GF-D8 (cell line): Measurements from ENCODE around the gene WWOX.

Source experiments
- DNase-seq: peaks from one replicate; lab custom pipeline; 2025; lab: John Stamatoyannopoulos, UW

The WWOX gene

GRCh38 chr16:78194948-78195347 is 95.5 kb downstream of the WWOX start:
- no peak for DNase-seq

- DNase-seq: no peak
Observed at GRCh38 chr16:78195797-78196196, 96.3 kb downstream of the WWOX start.

GRCh38 chr16:78196502-78196901 is 97.0 kb downstream of the WWOX start:
- DNase-seq: no peak

- DNase-seq: no peak
Observed at GRCh38 chr16:78198288-78198687, 98.8 kb downstream of the WWOX start.

GRCh38 chr16:78199325-78200022 is 100.0 kb downstream of the WWOX start:
- no peak for DNase-seq

GRCh38 chr16:78200023-78200389 is 100.6 kb downstream of the WWOX start:
- no peak for DNase-seq

- no peak for DNase-seq
Observed at GRCh38 chr16:78200623-78201096, 101.2 kb downstream of the WWOX start.

GRCh38 chr16:78205506-78205905 is 106.1 kb downstream of the WWOX start:
- no peak for DNase-seq

GRCh38 chr16:78206623-78207223 is 107.3 kb downstream of the WWOX start:
- DNase-seq: no peak

GRCh38 chr16:78209951-78210661 is 110.7 kb downstream of the WWOX start:
- no peak for DNase-seq

GRCh38 chr16:78211020-78211599 is 111.7 kb downstream of the WWOX start:
- no peak for DNase-seq

GRCh38 chr16:78211946-78212345 is 112.5 kb downstream of the WWOX start:
- DNase-seq: no peak

- no peak for DNase-seq
Observed at GRCh38 chr16:78212674-78213073, 113.2 kb downstream of the WWOX start.

GRCh38 chr16:78213751-78214150 is 114.3 kb downstream of the WWOX start:
- DNase-seq: no peak

- no peak for DNase-seq
Observed at GRCh38 chr16:78215222-78215621, 115.8 kb downstream of the WWOX start.

GRCh38 chr16:78216166-78216745 is 116.8 kb downstream of the WWOX start:
- DNase-seq: no peak

GRCh38 chr16:78217276-78217675 is 117.8 kb downstream of the WWOX start:
- no peak for DNase-seq

- DNase-seq: no peak
Observed at GRCh38 chr16:78218279-78218678, 118.8 kb downstream of the WWOX start.

- DNase-seq: no peak
Observed at GRCh38 chr16:78218856-78219651, 119.6 kb downstream of the WWOX start.

GRCh38 chr16:78220571-78220970 is 121.1 kb downstream of the WWOX start:
- DNase-seq: no peak

- no peak for DNase-seq
Observed at GRCh38 chr16:78221892-78222291, 122.4 kb downstream of the WWOX start.

GRCh38 chr16:78224342-78224741 is 124.9 kb downstream of the WWOX start:
- no peak for DNase-seq
